HG02623 (cell line): ENCODE results near the gene ZDHHC24.

ENCODE experiments used
- ATAC-seq: cut with Tn5 transposase; IDR thresholded peaks from one replicate; pipeline ENCODE4 v1.9.1; 2021; ENCODE audit warnings: moderate library complexity; ENCODE audit not compliant: unreplicated experiment

Gene ZDHHC24

GRCh38 chr11:66505276-66505816, 40.5 kb downstream of the ZDHHC24 start:
- ATAC-seq, result no peak

- ATAC-seq, result no peak
These were observed 47.3 kb downstream of the ZDHHC24 start for GRCh38 chr11:66498506-66498905.

GRCh38 chr11:66497206-66497605, 48.6 kb downstream of the ZDHHC24 start:
- ATAC-seq, result no peak

GRCh38 chr11:66495401-66495854, 50.4 kb downstream of the ZDHHC24 start:
- ATAC-seq, result no peak

GRCh38 chr11:66494935-66495334, 50.9 kb downstream of the ZDHHC24 start:
- no peak for ATAC-seq

- ATAC-seq, result no peak
These were observed 51.4 kb downstream of the ZDHHC24 start for GRCh38 chr11:66494458-66494857.

GRCh38 chr11:66493130-66493529, 52.7 kb downstream of the ZDHHC24 start:
- ATAC-seq, result no peak

GRCh38 chr11:66492161-66492865, 53.5 kb downstream of the ZDHHC24 start:
- no peak for ATAC-seq

- ATAC-seq, result no peak
These were observed 54.4 kb downstream of the ZDHHC24 start for GRCh38 chr11:66491315-66491935.

GRCh38 chr11:66489636-66490035, 56.2 kb downstream of the ZDHHC24 start:
- ATAC-seq, result no peak

- no peak for ATAC-seq
These were observed 56.9 kb downstream of the ZDHHC24 start for GRCh38 chr11:66488957-66489356.

GRCh38 chr11:66484806-66485380, 61.0 kb downstream of the ZDHHC24 start:
- ATAC-seq, result no peak

GRCh38 chr11:66480117-66480938, 65.5 kb downstream of the ZDHHC24 start, which contains the start of gene DPP3:
Gene DPP3 (plus strand): TSS chr11:66480434. CDS start chr11:66482201, 1,767 bp downstream.
- peak; percentile 84 for ATAC-seq

GRCh38 chr11:66479394-66480116, 66.3 kb downstream of the ZDHHC24 start:
- no peak for ATAC-seq

GRCh38 chr11:66478729-66479393, 67.0 kb downstream of the ZDHHC24 start:
- no peak for ATAC-seq

- ATAC-seq, result no peak
These were observed 68.3 kb downstream of the ZDHHC24 start for GRCh38 chr11:66477263-66478201.

- ATAC-seq, result no peak
These were observed 69.0 kb downstream of the ZDHHC24 start for GRCh38 chr11:66476841-66477251.

- no peak for ATAC-seq
These were observed 69.5 kb downstream of the ZDHHC24 start for GRCh38 chr11:66476173-66476840.
